Measurements from ENCODE around the gene FABP1. TPM values are rescaled to one million over a fixed set of nuclear protein-coding genes. Genes with fewer than 3 reads are reported as not detected.
A peak's percentile ranks its signal among the peaks of the same experiment; 100 is the strongest.

FABP1 gene
- total RNA-seq, 1 donor from 2014 or later: not detected

DNA sequence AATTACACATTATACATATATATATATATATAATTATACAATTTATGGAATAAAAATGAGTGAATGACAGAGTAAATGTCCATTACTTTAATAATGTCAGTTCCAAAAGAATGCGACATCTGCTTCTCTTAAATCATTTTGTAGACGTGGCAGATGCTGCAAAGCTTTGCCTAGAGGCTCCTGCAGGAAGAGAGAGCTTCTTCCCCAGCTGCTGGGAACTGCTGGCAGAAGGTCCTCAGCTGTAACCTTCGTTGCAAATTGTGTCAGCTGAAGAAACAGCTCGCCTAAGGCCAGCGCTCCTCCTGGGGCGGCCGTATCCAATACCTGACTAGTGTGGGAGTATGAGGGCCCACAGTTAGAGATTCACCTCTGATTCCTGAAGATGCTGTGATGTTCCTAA lies 32.7 kb upstream of the FABP1 start:
- no peak for DNase-seq (ENCODE audit: low read depth, low spot score)
- no peaks in the 10 kb centered on the region for H3K4me1 Mint-ChIP-seq
- H3K27me3 Mint-ChIP-seq (ENCODE audit: low read depth): no peaks in the 10 kb centered on the region
- no peaks in the 10 kb centered on the region for H3K36me3 Mint-ChIP-seq (ENCODE audit: low read depth)
- H3K4me3 Mint-ChIP-seq: no peak overlapping the region
- no peaks in the 10 kb centered on the region for H3K9me3 Mint-ChIP-seq
- TF ChIP-seq, protein P1, sequence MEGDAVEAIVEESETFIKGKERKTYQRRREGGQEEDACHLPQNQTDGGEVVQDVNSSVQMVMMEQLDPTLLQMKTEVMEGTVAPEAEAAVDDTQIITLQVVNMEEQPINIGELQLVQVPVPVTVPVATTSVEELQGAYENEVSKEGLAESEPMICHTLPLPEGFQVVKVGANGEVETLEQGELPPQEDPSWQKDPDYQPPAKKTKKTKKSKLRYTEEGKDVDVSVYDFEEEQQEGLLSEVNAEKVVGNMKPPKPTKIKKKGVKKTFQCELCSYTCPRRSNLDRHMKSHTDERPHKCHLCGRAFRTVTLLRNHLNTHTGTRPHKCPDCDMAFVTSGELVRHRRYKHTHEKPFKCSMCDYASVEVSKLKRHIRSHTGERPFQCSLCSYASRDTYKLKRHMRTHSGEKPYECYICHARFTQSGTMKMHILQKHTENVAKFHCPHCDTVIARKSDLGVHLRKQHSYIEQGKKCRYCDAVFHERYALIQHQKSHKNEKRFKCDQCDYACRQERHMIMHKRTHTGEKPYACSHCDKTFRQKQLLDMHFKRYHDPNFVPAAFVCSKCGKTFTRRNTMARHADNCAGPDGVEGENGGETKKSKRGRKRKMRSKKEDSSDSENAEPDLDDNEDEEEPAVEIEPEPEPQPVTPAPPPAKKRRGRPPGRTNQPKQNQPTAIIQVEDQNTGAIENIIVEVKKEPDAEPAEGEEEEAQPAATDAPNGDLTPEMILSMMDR (conservative IDR thresholded peaks at IDR 0.05): no peak
- no peak overlapping the region for H3K27ac Mint-ChIP-seq (ENCODE audit: unreplicated experiment)

DNA sequence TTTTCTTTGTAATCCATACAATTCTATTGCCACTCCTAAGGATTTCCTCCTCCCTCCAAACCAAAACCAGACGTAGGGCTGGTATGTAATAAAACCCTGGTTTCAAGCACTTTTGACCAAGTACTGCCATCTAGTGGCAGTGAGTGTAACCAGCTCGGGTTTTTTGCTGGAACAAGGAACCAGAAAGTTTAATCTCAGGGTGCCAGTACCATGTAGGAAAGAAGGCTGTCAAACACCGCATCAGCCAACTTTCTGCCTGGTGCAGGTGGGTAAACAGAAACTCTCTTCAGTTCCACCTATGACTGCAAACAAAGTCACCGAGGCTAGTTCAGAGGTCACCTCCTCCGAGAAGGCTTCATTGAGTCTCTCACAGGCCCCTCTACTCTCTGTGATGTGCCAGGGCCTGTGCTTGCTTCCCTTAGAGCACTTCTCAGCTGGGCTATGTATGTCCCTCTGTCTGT lies 32.1 kb upstream of the FABP1 start:
- H3K4me3 Mint-ChIP-seq: no peak overlapping the region
- no peaks in the 10 kb centered on the region for H3K27me3 Mint-ChIP-seq (ENCODE audit: low read depth)
- no peaks in the 10 kb centered on the region for H3K36me3 Mint-ChIP-seq (ENCODE audit: low read depth)
- no peaks in the 10 kb centered on the region for H3K9me3 Mint-ChIP-seq
- peak; percentile 50 for DNase-seq (ENCODE audit: low read depth, low spot score)
- TF ChIP-seq, protein P1 (conservative IDR thresholded peaks at IDR 0.05): peak; percentile 92
- H3K27ac Mint-ChIP-seq (ENCODE audit: unreplicated experiment): no peak overlapping the region
- H3K4me1 Mint-ChIP-seq: no peaks in the 10 kb centered on the region

DNA sequence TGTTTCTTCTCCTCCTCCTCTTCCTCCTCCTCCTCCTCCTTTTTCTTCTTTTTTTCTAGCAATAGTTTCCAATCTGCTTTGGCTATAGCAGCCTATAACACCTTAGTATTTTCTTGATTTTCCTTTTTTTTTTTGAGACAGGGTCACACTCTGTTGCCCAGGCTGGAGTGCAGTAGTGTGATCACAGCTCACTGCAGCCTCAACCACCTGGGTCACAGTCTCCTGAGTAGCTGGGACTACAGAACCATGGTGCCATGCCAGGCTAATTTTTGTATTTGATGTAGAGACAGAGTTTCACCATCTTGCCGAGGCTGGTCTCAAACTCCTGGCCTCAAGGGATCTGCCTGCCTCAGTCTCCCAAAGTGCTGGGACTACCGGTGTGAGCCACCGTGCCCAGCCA lies 31.6 kb upstream of the FABP1 start:
- Mint-ChIP-seq H3K27ac (ENCODE audit: unreplicated experiment) (no peak overlapping the region), H3K4me3 (no peak overlapping the region), H3K9me3 (no peaks in the 10 kb centered on the region), H3K36me3 (ENCODE audit: low read depth) (no peaks in the 10 kb centered on the region), H3K27me3 (ENCODE audit: low read depth) (no peaks in the 10 kb centered on the region), H3K4me1 (no peaks in the 10 kb centered on the region)
- TF ChIP-seq, protein P1 (conservative IDR thresholded peaks at IDR 0.05): no peak
- no peak for DNase-seq (ENCODE audit: low read depth, low spot score)

DNA sequence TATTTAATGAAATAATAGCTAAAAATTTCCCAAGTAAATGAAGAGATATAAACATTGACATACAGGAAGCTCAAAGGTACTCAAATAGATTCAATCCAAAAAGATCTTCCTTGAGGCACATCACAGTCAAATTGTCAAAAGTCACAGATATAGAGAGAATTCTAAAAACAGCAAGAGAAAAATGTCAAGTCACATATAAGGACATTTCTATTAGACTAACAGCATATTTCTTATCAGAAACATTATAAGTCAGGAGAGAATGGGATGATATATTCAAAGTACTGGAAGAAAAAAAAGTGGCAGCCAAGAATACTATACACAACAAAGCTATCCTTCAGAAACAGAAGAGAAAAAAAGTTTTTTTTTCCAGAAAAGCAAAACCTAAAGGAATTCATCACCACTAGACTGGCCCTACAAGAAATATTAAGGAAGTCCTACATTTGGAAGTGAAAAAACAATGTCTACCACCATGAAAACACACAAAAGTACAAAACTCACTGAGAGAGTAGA lies 21.1 kb upstream of the FABP1 start:
- DNase-seq (ENCODE audit: low read depth, low spot score): no peak
- H3K4me1 Mint-ChIP-seq: no peaks in the 10 kb centered on the region
- H3K9me3 Mint-ChIP-seq: peaks cover 22% of the 10 kb centered on the region
- H3K27ac Mint-ChIP-seq (ENCODE audit: unreplicated experiment): no peak overlapping the region
- TF ChIP-seq, protein P1 (conservative IDR thresholded peaks at IDR 0.05): no peak
- H3K36me3 Mint-ChIP-seq (ENCODE audit: low read depth): peaks cover 13% of the 10 kb centered on the region
- no peak overlapping the region for H3K4me3 Mint-ChIP-seq
- peaks cover 7% of the 10 kb centered on the region for H3K27me3 Mint-ChIP-seq (ENCODE audit: low read depth)

DNA sequence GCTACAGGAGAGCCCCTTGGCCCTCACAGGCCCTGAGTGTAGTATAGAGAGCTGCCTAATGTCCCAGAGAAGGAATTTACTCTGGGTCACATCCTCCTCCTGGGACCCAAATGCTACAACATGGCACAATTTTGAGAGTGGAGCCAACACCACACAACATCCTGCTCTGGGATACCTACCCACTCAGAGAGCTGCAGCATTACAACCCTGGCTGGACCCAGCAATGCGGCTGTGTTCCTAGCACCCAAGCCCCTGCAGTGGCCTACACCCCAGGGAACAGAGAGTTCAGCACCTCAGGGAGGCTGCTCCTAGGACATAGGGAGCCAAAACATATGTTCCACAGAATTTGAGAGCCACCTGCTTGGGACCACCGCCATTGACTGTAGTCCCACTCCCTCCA lies 19.3 kb upstream of the FABP1 start:
- H3K27ac Mint-ChIP-seq (ENCODE audit: unreplicated experiment): no peak overlapping the region
- DNase-seq (ENCODE audit: low read depth, low spot score): no peak
- H3K4me1 Mint-ChIP-seq: no peaks in the 10 kb centered on the region
- H3K4me3 Mint-ChIP-seq: no peak overlapping the region
- peaks cover 20% of the 10 kb centered on the region for H3K9me3 Mint-ChIP-seq
- peaks cover 10% of the 10 kb centered on the region for H3K36me3 Mint-ChIP-seq (ENCODE audit: low read depth)
- TF ChIP-seq, protein P1 (conservative IDR thresholded peaks at IDR 0.05): no peak
- peaks cover 14% of the 10 kb centered on the region for H3K27me3 Mint-ChIP-seq (ENCODE audit: low read depth)
